ENCODE results near the gene PTK7. TPM values are rescaled to one million over a fixed set of nuclear protein-coding genes. Genes with fewer than 3 reads are reported as not detected.

Gene PTK7
- total RNA-seq, 4 donors from 2014 or later, result 4.4 to 22.3 (median 18.3) TPM

- TF ChIP-seq POLR2A (IDR thresholded peaks at IDR 0.05) (no peak), CTCF (IDR thresholded peaks at IDR 0.05) (no peak)
- no peaks in the 10 kb centered on the region for H3K27me3 ChIP-seq
- H3K4me1 ChIP-seq, result no peaks in the 10 kb centered on the region
- no peak overlapping the region for H3K4me3 ChIP-seq
- no peak for DNase-seq
- H3K27ac ChIP-seq, result no peak overlapping the region
- H3K9me3 ChIP-seq, result no peaks in the 10 kb centered on the region
- H3K36me3 ChIP-seq, result no peaks in the 10 kb centered on the region
Observed at GRCh38 chr6:43125555-43125954, 49.4 kb downstream of the PTK7 start.

DNA sequence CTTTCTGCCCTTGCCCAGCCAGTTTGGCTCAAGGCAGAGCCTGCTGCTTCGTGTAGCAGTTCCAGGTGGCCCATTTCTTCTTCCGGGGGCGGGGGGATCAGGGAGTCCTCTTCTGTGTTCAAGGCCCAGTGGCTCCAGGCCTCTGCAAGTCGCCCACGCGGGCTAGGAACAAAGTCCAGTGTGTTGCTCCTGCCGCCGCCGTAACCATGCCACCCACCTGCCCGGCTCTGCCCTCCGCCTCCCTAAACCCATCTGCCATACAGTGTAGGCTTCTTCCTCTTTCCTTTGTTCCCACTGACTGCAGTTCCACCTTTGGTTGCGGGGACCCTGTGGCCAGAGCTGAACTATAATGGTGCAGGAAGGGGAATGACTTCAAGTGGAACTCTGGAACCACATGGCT is 51.1 kb downstream of the PTK7 start:
- no peak for TF ChIP-seq CTCF (IDR thresholded peaks at IDR 0.05)
- no peak for TF ChIP-seq POLR2A (IDR thresholded peaks at IDR 0.05)
- H3K36me3 ChIP-seq, result no peaks in the 10 kb centered on the region
- no peaks in the 10 kb centered on the region for H3K9me3 ChIP-seq
- H3K27ac ChIP-seq, result no peak overlapping the region
- no peaks in the 10 kb centered on the region for H3K4me1 ChIP-seq
- H3K27me3 ChIP-seq, result no peaks in the 10 kb centered on the region
- H3K4me3 ChIP-seq, result no peak overlapping the region
- DNase-seq, result no peak

DNA sequence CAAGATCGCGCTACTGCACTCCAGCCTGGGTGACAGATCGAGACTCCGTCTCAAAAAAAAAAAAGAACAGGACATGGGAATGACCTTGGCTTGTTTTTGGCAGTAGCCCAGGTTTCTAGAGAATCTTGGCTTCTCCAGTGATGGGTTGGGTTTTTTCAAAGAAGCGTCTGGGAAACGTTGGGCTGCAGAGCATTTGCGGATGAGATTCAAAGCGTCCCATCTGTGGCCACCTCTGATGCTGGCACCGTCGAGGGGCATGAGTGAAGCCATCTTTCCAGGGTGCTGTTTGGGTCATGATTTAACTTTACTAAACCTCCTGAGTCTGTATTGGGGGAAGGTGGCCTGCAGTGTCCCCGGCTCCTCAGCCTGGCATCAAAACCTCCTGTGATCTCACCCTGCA is 51.8 kb downstream of the PTK7 start:
- Histone ChIP-seq H3K4me3 (no peak overlapping the region), H3K36me3 (no peaks in the 10 kb centered on the region), H3K4me1 (no peaks in the 10 kb centered on the region), H3K9me3 (no peaks in the 10 kb centered on the region), H3K27me3 (no peaks in the 10 kb centered on the region), H3K27ac (no peak overlapping the region)
- no peak for TF ChIP-seq CTCF (IDR thresholded peaks at IDR 0.05)
- no peak for DNase-seq

DNA sequence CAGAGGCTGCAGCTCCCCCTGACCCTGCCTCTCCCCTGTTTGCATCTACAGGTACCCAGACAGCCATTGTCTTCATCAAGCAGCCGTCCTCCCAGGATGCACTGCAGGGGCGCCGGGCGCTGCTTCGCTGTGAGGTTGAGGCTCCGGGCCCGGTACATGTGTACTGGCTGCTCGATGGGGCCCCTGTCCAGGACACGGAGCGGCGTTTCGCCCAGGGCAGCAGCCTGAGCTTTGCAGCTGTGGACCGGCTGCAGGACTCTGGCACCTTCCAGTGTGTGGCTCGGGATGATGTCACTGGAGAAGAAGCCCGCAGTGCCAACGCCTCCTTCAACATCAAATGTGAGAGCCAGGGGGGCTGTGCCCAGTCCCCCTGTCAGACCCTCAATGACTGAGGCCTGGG is 52.8 kb downstream of the PTK7 start:
- TF ChIP-seq CTCF (IDR thresholded peaks at IDR 0.05) (no peak), POLR2A (IDR thresholded peaks at IDR 0.05) (no peak)
- Histone ChIP-seq H3K36me3 (no peaks in the 10 kb centered on the region), H3K4me1 (no peaks in the 10 kb centered on the region), H3K4me3 (no peak overlapping the region), H3K9me3 (no peaks in the 10 kb centered on the region), H3K27ac (no peak overlapping the region), H3K27me3 (no peaks in the 10 kb centered on the region)
- DNase-seq, result no peak

DNA sequence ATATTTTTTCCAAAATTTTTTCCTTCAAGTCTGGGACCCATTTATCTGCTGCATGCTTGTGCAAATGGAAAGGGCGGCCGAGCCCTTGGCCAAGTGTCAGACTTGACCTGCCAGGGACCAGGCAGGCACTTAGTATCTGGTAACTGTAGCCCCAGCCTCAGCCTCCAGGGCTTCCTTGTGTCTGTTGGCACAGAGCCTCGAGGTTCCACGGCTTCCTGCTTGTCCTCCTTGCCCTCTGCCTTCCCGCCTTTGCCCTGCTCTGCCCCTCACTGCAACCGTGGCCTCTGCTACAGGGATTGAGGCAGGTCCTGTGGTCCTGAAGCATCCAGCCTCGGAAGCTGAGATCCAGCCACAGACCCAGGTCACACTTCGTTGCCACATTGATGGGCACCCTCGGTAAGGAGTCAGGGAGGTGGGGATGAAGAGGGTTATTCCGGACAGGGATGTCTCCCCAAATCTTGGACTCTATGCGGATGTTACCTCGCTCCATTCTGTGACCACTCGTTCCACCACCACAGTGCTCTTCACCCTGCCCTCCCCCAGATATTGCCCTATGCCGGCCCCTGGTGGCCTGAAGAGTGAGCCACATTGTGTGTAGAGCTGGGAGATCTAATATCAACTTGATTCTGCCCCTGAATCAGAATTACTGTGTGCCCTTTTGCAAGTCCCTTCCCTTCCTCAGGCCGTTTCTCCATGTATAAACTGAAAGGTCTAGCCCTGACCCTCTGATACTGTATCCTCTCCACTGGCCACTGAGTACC is 53.5 kb downstream of the PTK7 start:
- Histone ChIP-seq H3K9me3 (no peaks in the 10 kb centered on the region), H3K4me3 (no peak overlapping the region), H3K27ac (no peak overlapping the region), H3K27me3 (no peaks in the 10 kb centered on the region), H3K4me1 (no peaks in the 10 kb centered on the region), H3K36me3 (no peaks in the 10 kb centered on the region)
- no peak for TF ChIP-seq POLR2A (IDR thresholded peaks at IDR 0.05)
- peak in 4 of 6 experiments; percentile 27 to 66 (median 61) for TF ChIP-seq CTCF (IDR thresholded peaks at IDR 0.05)
- DNase-seq, result peak in 2 of 3 donors; percentile 62 to 70

Measured in Peyer's patch (tissue), 4 donors.